ENCODE measurements around the gene PTPRS.

DNA sequence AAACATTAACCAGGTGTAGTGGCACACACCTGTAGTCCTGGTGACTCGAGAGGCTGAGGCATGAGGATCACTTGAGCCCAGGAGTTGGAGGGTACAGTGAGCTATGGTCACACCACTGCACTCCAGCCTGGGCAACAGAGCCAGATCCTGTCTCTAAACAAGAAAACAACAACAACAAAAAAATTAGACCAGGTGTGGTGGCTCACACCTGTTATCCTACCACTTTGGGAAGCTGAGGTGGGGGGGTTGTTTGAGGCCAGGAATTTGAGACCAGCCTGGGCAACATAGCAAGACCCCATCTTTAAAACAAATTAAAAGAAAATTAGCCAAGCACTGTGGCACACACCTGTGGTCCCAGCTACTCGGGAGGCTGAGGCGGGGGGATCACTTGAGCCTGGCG is 20.8 kb upstream of the PTPRS start:
- no peak for TF ChIP-seq REST (IDR thresholded peaks at IDR 0.05; ENCODE audit: insufficient read depth in 1 of 2, low read depth in 2 of 2, low read length in 2 of 2)
- TF ChIP-seq POLR2AphosphoS5 (IDR thresholded peaks at IDR 0.05; ENCODE audit: low read depth, low read length), result no peak
- no peak for TF ChIP-seq TAF1 (IDR thresholded peaks at IDR 0.05; ENCODE audit: borderline replicate concordance, insufficient read depth, low read length)
- TF ChIP-seq FOXP2 (optimal IDR thresholded peaks at IDR 0.05; ENCODE audit: borderline replicate concordance, extremely low read depth, extremely low read length, insufficient read depth), result no peak
- no peak for TF ChIP-seq SIN3A (IDR thresholded peaks at IDR 0.05; ENCODE audit: borderline replicate concordance, insufficient read depth, low read length)

Measured in PFSK-1 (cell line).